CD4-positive, alpha-beta T cell treated with Interferon alpha-2 for 1 hour (primary cell): ENCODE measurements around the gene ARHGAP6.

Experiments
- DNase-seq, 2 donors: peaks; one replicate each; pipeline ENCODE4 v3.0.0-alpha.2; 2020 to 2022

The ARHGAP6 gene

GRCh38 chrX:11422525-11422857 lies 243.2 kb downstream of the ARHGAP6 start:
- DNase-seq, result no peak

- DNase-seq, result no peak
These were observed 243.8 kb downstream of the ARHGAP6 start for GRCh38 chrX:11421805-11422524.

- no peak for DNase-seq
These were observed 244.9 kb downstream of the ARHGAP6 start for GRCh38 chrX:11420851-11421250.

- DNase-seq, result no peak
These were observed 246.6 kb downstream of the ARHGAP6 start for GRCh38 chrX:11419102-11419501.

DNA sequence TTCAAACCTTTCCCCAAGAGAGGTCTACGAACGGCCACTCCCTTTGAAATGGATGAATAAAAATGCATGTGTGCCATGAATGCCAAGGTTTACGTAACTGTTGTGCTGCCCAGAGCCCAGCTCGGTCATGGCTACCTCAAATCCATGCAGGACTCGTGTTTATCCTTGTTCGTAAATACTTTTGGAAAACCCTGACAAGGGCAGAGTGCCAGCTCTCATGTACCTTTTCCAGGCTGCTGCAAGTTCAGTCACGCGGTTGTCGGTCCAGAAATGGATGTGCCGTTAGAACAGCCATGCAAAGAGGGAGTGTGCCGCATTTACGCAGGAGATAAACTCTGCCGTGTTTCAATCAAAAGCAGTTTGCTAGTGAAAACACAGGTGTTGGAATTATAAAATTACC lies 249.1 kb downstream of the ARHGAP6 start:
- DNase-seq, result no peak

DNA sequence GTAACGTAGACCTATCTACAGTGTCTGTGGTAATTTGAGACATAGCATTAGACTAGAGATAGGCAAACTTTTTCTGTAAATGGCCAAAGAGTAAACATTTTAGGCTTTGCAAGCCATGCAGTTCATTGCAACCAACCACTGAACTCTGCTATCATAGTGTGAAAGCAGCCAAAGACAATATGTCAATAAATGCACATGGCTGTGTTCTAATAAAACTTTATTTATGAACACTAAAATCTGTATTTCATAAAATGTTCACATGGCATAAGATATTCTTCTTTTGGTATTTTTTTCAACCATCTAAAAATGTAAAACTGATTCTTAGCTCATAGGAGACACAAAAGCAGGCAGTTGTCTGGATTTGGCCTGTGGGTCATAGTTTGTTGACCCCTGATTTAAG lies 251.6 kb downstream of the ARHGAP6 start:
- DNase-seq, result no peak

- DNase-seq, result no peak
These were observed 252.8 kb downstream of the ARHGAP6 start for GRCh38 chrX:11412715-11413623.

GRCh38 chrX:11409957-11410356 lies 255.8 kb downstream of the ARHGAP6 start:
- DNase-seq, result no peak

GRCh38 chrX:11408783-11409182 lies 256.9 kb downstream of the ARHGAP6 start:
- DNase-seq, result no peak

GRCh38 chrX:11408109-11408405 lies 257.7 kb downstream of the ARHGAP6 start:
- no peak for DNase-seq

GRCh38 chrX:11407331-11408108 lies 258.2 kb downstream of the ARHGAP6 start:
- no peak for DNase-seq

- no peak for DNase-seq
These were observed 259.5 kb downstream of the ARHGAP6 start for GRCh38 chrX:11406109-11406765.

DNA sequence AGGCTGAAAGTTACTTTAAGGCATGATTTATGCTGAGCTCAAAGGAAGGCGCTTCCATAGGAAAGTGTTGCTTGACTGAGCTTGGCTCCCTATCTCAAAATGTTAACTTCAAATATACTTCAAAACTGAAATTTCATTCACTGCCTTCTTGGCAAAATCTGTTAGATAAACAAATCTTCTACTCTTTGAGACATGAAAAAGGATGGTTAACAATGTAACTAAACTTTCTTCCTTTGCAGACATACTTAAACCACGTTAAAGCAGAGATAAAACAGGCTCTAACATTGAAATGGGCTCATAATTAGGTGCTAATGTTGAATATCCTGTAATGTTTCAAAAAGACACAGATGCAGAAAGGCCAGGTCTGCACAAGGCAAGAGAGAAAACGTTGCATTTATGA lies 262.1 kb downstream of the ARHGAP6 start:
- DNase-seq, result no peak

GRCh38 chrX:11401966-11402365 lies 263.8 kb downstream of the ARHGAP6 start:
- DNase-seq, result no peak

DNA sequence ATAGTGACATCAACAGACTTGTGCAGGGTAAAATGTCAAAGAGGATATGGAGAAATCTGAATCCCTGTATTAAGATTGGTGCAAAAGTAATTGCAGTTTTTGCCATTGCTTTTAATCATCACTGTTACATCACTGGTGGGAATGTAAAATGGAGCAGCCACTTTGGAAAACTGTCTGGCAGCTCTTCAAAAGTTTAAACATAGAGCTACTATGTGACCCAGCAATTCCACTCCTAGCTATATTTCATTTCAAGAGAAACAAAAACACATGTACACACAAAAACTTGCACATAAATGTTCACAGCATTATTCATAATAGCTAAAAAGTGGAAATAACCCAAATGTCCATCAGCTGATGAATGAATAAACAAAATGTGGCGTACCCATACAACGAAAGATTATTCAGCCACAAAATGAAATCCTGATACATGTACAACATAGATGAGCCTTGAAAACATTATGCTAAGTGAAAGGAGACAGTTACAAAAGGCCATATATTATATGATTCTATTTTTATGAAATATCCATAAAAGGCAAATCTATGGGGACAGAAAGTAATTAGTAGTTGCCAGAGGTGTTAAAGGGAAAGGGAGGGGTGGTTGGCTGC lies 266.1 kb downstream of the ARHGAP6 start:
- DNase-seq, result no peak

- no peak for DNase-seq
These were observed 266.9 kb downstream of the ARHGAP6 start for GRCh38 chrX:11398785-11399184.

GRCh38 chrX:11398139-11398538 lies 267.6 kb downstream of the ARHGAP6 start:
- no peak for DNase-seq

- no peak for DNase-seq
These were observed 268.0 kb downstream of the ARHGAP6 start for GRCh38 chrX:11397680-11398079.

DNA sequence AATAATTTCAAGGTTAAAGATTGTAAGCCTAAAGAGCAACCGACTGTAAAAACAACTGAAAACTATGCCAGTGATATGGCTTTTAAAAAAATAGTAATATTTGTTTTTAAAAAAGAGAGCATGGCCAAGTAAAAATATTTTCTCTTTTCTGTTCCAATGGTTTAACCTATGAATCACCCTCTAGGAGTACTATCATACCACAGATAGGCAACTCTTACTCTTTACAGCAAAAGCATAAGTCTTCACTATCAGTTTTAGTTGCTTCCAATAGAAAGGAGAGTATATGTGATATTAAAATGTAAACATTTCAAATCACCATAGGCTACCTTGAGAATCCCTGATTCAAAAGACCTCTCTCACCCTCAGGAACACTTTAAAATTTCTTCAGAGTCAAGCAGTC lies 269.9 kb downstream of the ARHGAP6 start:
- DNase-seq, result no peak

DNA sequence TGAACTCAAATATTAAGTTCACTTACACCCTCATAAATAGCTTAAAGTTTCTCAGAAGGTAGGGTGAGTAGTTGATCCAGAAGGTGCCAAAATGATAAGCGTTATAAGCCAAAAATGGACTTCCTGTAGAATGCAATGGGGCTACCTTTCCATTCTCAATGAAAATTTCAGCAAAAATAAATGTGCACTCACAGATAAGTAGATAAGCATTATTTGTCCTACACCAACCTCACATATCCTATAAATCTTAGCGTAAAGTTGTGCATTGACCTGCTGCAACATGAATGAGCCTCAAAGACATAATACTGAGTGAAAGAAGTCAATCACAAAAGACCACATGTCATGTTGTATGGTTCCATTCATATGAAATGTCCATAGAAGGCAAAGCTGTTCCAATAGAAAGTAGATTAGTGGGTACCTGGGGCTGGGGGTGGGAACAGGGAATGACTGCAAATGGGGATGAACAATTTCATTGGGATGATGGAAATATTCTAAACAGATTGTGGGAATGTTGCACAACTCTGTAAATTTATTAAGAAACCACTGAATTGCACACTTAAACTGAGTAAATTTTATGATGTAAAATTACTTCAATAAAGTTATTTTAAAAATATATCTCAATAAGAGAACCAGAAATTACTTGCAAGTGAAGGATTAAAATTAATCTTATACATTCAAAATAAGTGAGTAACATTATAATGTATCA lies 271.6 kb downstream of the ARHGAP6 start:
- no peak for DNase-seq

DNA sequence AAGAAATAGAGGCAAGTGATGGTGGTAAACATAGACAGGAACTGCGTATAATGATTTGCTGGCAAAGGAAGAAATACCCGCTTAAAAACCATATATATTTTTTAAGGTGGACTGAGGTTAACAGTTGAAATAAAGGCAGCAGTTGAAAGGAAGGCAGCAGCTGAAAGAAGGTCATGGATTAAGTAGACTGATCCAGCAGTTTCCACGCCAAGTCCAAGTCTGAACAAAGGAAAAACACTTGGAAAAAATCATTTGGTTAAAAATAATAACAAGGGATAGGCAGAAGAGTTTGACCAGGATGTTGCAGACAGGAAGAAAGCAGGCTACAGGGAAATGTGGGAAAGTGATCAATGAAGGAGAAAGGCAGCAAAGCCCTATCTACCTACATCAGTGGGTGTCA lies 278.9 kb downstream of the ARHGAP6 start:
- DNase-seq, result no peak

- DNase-seq, result no peak
These were observed 279.7 kb downstream of the ARHGAP6 start for GRCh38 chrX:11386001-11386523.
